ENCODE results near the gene MAPKBP1.
A peak's percentile ranks its signal among the peaks of the same experiment; 100 is the strongest.
"Not testable (repeated sequence)": the region's sequence is repeated elsewhere in the genome, so short reads cannot be mapped to it uniquely, and the experiment has no call there.

MAPKBP1 gene, protein sequence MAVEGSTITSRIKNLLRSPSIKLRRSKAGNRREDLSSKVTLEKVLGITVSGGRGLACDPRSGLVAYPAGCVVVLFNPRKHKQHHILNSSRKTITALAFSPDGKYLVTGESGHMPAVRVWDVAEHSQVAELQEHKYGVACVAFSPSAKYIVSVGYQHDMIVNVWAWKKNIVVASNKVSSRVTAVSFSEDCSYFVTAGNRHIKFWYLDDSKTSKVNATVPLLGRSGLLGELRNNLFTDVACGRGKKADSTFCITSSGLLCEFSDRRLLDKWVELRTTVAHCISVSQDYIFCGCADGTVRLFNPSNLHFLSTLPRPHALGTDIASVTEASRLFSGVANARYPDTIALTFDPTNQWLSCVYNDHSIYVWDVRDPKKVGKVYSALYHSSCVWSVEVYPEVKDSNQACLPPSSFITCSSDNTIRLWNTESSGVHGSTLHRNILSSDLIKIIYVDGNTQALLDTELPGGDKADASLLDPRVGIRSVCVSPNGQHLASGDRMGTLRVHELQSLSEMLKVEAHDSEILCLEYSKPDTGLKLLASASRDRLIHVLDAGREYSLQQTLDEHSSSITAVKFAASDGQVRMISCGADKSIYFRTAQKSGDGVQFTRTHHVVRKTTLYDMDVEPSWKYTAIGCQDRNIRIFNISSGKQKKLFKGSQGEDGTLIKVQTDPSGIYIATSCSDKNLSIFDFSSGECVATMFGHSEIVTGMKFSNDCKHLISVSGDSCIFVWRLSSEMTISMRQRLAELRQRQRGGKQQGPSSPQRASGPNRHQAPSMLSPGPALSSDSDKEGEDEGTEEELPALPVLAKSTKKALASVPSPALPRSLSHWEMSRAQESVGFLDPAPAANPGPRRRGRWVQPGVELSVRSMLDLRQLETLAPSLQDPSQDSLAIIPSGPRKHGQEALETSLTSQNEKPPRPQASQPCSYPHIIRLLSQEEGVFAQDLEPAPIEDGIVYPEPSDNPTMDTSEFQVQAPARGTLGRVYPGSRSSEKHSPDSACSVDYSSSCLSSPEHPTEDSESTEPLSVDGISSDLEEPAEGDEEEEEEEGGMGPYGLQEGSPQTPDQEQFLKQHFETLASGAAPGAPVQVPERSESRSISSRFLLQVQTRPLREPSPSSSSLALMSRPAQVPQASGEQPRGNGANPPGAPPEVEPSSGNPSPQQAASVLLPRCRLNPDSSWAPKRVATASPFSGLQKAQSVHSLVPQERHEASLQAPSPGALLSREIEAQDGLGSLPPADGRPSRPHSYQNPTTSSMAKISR (N-terminal part only)

DNA sequence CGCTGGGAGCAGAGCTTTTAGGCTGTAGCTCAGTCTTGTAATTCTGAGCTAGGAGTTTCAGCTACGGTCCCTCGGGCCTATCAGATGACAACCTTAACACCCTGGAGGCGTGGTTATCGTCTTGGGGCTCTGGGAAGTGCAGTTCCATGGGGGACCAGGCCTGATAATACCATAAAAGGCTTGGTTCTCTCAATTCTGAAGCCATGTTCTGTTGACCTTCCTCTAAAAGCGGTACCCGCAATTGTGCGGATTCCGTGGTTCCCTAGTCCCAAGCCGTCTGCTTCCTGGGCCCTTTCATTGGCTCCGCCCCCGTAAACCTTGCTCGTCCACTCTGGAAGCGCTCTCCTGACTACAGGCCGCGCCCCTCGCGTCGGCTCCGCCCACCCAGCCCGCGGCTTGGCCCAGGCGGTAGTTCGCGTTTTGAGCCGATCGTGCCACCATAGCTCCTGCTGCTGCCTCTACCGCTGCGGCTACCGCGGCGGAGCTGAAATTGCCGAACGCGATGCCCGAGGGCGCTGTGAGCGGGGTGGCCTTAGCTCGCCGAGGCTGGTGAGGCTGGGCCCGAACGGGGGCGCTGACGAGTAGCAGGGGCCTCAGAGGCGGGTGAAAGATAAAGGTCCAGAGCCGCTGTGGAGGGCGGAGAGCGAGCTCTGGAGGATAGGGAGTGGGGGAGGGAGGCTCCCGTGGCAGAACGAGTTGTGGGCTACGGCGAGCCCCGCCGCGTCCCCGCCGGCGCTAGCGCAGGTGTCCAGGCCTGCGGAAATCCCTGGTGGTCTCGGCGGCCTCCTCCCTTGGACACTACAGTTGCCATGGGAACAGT, at the start of gene MAPKBP1:
Gene MAPKBP1, plus strand, starts transcription at position 423 of the 820 bp plus-strand sequence. CDS start 792 bp downstream, outside the sequence.
- DNase-seq = peak; percentile 95 to 97

DNA sequence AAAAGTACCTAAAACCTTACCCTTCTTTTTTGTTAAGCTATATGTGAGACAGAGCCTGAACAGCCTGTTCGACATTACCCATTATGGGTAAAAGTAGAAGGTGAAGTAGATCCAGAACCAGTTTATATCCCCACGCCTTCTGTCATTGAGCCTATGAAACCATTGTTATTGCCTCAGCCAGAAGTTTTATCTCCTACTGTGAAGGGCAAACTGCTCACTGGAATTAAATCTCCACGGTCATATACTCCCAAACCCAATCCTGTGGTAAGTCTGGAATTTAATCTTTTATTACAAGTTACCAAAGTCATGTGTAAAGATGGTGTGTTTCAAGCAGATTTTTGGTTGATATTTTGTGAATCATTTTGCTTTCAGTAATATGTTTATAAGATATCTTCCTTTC, 47.1 kb upstream of the MAPKBP1 start:
- DNase-seq = no peak

DNA sequence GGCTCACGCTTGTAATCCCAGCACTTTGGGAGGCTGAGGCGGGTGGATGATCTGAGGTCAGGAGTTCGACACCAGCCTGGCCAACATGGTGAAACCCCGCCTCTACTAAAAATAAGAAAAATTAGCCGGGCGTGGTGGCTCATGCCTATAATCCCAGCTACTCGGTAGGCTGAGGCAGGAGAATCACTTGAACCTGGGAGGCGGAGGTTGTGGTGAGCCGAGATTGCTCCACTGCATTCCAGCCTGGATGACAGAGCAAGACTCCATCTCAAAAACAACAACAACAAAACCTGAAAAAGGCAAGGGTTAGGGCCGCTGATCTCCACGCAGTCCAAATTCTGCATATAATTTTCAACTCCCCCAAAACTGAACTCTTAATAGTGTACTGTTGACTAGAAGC, 46.2 kb upstream of the MAPKBP1 start:
- DNase-seq = not testable (repeated sequence)

DNA sequence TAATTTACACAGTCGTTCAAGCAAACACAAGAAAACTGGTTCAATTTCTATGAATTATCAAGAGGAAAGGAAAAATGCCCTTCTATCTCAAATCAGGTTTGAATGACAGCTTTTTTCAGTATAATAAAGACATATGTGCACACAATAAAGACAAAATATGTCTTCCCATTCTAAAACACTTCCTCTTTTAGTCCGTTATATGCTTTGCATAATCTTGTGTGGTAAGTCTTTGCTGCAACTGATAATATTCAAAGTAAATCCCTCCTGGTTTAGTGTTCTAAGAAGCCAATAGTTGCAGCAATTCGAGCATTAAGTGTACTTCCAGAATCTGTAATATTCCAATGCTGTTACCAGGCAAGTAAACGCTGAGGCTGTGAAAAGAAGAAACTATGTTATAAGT, 43.7 kb upstream of the MAPKBP1 start:
- no peak for DNase-seq

DNA sequence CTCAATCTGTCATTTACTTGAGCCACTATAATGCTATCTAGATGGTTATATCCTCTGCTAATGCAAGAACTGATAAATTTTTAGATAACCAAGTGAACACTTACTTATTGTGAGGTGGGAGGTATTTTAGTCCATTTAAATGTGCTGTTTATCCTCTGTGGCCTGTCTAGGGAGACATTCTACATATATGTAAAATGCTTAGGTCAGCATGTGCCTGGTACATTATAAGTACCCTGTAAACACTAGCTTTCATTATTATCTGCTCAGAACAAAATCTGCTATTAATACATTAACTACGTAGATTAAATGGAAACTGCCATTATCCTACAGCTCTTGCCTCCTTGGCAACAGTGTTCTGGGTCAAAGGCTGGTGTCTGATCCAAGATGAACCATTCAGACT, 41.8 kb upstream of the MAPKBP1 start:
- no peak for DNase-seq

DNA sequence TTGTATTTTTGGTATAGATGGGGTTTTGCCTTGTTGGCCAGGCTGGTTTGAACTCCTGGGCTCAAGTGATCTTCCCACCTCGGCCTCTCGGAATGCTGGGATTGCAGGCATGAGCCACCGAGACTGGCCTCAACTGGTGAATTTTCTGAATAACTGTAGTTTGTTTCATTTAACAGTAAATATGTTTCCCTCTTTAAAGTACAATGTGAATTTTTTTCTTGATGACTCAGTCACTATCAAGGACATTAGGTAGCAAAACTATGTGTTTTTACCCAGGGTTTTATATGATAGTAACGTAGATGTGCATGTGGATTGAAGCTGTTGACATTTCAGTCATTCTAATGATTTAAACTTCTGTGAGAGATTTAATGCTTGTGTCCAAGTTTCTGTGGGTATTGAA, 40.2 kb upstream of the MAPKBP1 start:
- DNase-seq = no peak

DNA sequence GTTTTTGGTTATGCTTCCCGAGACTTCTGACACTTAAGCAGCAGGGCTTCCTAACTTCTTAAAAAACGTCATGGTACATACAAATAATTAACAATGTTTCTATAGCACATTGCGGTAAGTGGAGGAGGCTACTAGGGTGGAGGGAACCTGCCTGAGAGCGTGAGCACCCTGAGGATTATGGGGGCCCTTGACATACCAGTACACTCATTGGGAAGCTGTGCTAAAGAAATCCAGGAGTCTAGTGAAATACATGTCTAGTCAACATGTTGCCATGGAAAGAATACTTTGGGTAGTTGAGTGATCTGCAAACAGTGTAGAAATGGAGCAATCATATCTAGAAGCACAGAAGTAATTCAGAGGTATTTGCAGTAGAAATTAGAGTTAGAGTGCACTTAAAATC, 39.2 kb upstream of the MAPKBP1 start:
- no peak for DNase-seq

DNA sequence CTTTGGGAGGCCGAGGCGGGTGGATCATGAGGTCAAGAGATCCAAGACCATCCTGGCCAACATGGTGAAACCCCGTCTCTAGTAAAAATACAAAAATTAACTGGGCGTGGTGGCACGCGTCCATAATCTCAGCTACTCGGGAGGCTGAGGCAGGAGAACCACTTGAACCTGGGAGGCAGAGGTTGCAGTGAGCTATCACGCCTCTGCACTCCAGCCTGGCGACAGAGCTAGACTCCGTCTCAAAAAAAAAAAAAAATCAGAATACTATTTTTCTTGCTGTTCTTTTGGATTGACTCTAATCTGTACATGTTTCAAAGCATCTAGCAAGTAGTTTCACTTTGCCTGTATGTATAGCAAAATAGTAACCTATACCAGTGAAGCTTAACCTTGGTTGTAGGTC, 38.8 kb upstream of the MAPKBP1 start:
- DNase-seq = not testable (repeated sequence)

DNA sequence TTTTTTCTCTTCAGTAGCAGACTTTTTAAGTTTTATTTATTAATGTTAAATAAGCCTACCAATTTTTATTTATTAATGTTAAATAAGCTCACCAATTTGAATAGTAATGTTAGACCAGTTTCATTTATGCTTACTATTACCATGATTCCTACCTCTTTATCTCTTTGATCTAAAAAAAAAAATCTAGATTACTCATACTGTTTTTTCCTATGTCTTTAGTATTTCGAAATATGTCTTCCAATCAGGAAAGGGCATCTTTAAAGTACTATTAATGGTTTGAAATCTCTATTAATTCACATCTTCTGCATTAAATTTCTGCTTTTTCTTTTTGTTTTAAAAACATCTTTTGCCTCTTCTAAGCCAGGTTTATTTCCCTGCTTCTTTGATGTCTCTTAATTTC, 27.5 kb upstream of the MAPKBP1 start:
- DNase-seq = no peak

DNA sequence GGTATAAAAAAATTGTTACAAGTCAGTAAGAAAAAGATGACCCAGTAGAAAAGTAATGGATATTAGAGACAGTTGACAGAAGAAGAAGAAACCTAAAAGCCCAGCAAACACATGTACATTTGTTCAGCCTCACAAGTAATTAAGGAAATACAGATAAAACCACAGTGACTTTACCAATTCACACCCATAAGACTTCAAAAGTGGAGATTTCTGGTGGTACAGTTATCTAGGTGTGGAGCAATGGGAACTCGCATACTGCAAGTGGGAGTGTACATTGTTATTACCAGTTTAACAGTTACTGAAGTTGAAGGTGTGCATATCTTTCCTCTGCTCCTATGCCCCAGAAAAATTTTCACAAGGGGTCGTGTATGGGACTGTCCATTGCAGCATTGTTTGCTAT, 18.1 kb upstream of the MAPKBP1 start:
- DNase-seq = no peak

DNA sequence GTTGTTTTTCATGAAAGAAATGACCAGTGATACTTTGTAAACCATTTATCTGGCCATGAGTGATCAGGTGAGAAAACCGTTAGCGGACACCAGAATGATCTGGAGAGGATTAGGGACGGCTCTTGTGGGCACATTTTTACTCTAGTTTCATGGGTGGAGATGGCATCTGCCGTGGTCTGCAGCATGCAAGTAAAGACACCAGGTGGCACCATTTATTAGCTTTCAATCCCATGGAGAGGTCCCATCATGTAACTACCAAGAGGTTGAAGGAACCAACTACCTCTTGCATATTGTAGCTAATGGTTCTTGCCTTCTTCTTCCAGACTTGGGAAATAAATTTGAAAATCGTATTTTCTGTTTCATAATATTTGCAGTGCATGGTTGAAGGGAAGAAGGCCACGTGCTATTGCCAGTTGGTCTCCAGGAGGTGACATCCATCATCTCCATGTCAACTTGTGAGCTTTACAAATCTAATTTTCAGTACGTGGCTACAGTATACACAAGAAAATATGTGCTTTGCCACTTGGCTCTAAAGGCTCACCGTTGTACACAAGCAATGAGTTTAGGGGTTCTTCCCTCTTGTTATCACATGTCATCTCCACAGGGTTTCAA, 1.5 kb upstream of the MAPKBP1 start:
- DNase-seq = peak; percentile 66 to 70

DNA sequence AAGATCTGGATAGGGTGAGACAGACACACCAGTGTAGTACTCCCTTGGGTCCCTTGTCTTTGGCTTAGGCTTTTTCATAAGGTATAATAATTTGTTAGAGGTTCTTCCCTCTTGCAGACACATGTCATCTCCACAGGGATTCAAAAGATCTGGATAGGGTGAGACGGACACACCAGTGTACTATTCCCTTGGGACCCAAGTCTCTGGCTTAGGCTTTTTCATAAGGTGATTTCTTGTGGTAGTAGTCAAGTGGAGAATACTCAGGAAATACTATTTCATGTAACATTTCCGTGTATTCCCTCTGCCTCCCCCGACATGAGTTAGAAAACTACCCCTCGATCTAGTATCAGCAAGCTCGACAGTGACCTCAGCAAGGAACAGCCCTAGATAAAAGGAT, 954 bp upstream of the MAPKBP1 start:
- DNase-seq = no peak

DNA sequence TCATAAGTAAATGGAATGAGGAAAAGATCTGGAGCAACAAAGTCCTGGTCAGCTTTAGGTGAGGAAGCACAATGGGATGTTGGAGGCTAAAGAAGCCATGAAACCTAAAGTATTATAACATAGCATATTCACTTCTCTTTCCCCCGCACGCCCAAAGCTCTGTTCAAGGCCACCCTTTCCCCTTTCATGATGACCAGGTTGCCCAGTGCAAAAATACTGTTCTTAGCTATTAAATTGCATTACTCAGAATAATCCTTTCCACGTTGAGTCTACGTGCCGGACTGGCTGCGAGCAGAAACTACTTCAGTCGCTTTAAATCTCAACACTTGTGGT, 589 bp upstream of the MAPKBP1 start:
- DNase-seq = no peak

DNA sequence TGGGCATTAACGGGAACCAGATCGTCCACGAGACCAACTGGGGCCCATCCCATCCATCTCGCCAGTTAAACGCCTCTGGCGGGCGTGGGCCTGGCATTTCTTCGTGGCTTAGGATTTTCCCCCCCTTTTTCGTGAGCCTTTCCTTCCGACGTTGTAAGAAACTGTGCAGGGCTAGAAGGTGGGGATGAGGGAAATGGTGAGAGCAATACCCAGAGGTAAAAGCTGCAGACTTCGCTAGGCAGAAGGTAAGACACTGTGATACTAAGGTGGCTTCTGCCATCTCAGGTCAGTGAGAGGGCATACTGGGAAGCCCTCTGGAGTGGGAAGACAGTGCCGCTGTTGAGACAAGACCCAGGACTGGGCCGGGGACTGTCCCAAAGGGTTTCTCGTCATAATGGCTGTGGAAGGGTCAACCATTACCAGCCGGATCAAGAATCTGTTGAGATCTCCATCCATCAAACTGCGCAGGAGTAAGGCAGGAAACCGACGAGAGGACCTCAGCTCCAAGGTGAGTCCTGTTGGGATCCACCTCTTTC, 666 bp downstream of the MAPKBP1 start:
- DNase-seq = no peak

DNA sequence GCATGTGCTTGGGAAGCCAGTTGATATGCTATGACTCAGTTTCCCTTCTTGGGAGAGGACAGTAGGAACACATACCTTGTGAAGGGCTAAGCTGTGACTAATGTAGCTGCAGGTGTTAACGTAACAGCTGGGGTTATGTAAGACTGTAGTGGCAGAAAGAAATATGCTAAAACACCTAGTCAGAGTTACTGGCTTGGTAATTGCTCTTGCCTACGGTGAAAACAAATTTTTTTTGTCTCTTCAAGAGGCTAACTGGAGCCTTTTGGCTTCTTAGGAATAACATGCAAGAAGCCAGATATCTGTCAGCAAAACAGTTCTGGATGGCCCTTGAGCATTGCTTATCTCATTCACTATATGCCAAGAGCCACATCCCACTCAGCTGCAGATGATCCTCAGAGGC, 1.4 kb downstream of the MAPKBP1 start:
- DNase-seq = no peak

DNA sequence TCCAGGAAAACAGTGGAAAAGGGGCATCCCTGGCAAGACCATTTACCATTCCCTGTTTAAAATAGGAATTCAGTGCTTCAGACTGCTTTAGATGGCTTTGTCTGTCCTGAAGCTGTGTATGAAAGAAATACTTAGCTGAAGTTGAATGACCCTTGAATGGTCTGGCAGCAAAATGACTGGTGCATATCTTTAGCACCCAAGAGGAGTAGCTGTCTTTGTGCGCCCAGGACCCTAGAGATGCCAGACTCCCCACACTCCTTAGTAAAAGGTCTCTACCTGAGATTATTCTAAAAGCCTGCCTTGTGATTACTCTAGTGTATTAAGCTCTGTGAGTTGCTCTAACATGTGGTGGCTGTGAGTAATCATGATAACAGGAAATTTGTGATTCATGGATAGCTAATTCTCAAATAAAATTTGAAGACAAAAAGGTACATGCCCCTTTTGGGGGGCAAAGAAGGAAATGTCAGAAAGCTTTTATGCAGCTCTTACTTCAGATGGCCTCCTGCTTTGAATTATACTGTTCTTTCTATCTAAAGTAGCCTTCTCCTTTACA, 3.2 kb downstream of the MAPKBP1 start:
- DNase-seq = no peak

DNA sequence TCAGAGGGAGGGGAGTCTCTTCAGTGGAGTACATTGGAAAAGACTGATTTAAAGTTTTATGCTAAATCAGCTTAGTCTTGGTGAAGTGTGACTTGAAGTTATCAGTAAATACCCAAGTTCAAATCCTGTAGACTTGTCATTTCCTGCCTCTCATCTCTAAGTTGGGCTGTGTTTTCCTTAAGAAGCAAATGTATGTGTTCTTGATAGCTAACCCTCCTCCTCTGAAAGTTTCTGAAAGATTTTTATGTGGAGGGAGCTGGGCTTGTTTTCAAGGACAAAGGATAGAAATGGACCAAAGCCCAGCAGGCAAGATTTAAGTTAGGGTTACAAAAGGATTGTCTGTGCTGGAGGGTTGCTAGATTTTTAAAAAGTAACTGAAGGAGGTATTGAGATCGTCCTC, 4.2 kb downstream of the MAPKBP1 start:
- no peak for DNase-seq

DNA sequence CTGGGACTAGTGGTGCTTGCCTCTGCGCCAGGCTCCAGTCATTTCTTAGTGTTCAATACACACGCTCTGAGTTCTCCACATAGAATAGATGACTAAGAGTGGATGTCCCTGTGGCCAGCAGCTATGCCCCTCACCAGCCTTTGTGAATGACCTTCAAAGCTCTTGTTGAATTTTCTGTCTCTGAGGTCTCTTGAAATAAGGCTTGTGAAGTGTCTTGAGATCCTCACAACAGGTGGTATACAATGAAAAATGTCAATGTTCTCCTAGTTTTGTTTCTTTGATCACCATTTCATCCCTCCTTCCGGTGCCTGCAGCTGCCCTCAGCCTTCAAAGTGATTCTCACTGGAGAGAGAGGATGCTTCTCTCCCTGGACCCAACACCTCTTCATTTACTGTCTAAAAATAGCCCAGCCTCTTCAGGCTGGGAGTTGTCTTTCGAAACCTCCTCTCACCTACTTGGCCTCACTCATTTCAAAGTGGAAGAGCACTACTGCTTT, 5.4 kb downstream of the MAPKBP1 start:
- DNase-seq = peak in 1 of 2 experiments; percentile 34

DNA sequence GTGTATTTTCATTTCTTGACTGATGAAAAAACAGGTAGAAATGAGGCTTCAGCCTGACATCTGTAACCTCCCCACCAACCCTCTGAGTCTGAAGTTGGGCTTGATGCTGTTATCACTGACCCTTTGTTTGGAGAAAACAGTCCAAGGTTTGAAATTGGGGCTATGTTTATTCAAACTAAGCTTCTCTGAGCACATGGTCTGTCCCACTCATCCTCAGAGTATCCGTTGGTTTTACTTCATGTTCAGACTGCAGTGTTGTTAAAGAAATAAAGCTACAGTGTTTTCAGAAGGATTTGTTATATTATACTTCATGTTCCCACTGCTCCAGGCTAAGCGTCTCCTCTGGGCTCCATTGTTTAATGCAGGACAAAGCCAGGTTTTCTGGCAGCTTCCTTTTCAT, 6.0 kb downstream of the MAPKBP1 start:
- DNase-seq = no peak

DNA sequence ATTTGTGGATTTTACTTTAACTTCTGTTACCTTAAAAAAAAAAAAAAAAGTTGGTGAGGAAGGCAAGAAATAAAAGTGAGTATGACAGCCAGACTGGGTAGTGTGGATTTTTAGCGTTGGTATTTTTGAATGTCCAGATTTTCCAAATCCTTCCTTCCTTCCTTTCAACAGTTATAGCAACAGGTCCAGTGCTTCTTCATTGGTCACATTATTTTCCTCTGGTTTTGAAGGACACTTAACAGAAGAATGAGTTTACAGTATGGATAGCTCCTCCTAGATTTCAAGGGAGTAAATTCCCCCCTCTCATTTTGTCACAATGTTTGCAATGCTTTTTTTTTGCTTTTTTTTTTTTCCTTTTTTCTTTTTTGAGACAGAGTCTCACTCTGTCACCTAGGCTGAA, 6.4 kb downstream of the MAPKBP1 start:
- no peak for DNase-seq
